Mesendoderm (in vitro differentiated cells): ENCODE data around the gene DNAJC15.

Experiments
- DNase-seq: peaks from one replicate; pipeline ENCODE4 v3.0.0; 2013
- H2AK5ac ChIP-seq: 2 replicates; pipeline ENCODE4 v1.6.1; 2013; ENCODE audit warnings: low read length, inconsistent platforms
- H2BK120ac ChIP-seq: 2 replicates; pipeline ENCODE4 v1.6.1; 2013; ENCODE audit warnings: low read depth, mild to moderate bottlenecking, low read length, moderate library complexity, mixed read lengths
- H2BK15ac ChIP-seq: replicated peaks from 2 replicates; pipeline ENCODE4 v1.6.1; 2013; ENCODE audit warnings: low read depth, mild to moderate bottlenecking, moderate library complexity
- H2BK5ac ChIP-seq: 2 replicates; pipeline ENCODE4 v1.6.1; 2013; ENCODE audit warnings: low read length, inconsistent platforms
- H3K18ac ChIP-seq: 2 replicates; pipeline ENCODE4 v1.6.1; 2013; ENCODE audit warnings: mild to moderate bottlenecking, low read length, mixed read lengths
- H3K23ac ChIP-seq: one replicate; pipeline ENCODE4 v1.6.1; 2013; ENCODE audit warnings: low read length
- H3K27ac ChIP-seq: 2 replicates; pipeline ENCODE4 v1.5.1; 2013; ENCODE audit warnings: low read depth, mild to moderate bottlenecking, inconsistent platforms, low read length, moderate library complexity
- H3K27me3 ChIP-seq: 2 replicates; pipeline ENCODE4 v1.6.1; 2013; ENCODE audit warnings: low read length, control low read depth, mild to moderate bottlenecking, inconsistent platforms; ENCODE audit not compliant: insufficient read depth, poor library complexity
- H3K36me3 ChIP-seq: 2 replicates; pipeline ENCODE4 v1.6.1; 2013; ENCODE audit warnings: low read length, inconsistent platforms; ENCODE audit not compliant: control insufficient read depth, insufficient read depth
- H3K4ac ChIP-seq: one replicate; pipeline ENCODE4 v1.6.1; 2013; ENCODE audit warnings: low read depth, mild to moderate bottlenecking, low read length, moderate library complexity
- H3K4me1 ChIP-seq: 2 replicates; pipeline ENCODE4 v1.6.1; 2013; ENCODE audit warnings: low read depth, low read length, inconsistent platforms; ENCODE audit not compliant: control insufficient read depth
- H3K4me2 ChIP-seq: 2 replicates; pipeline ENCODE4 v1.6.1; 2013; ENCODE audit warnings: low read length
- H3K4me3 ChIP-seq: 2 replicates; pipeline ENCODE4 v1.5.1; 2013; ENCODE audit warnings: mild to moderate bottlenecking, low read length
- H3K56ac ChIP-seq: one replicate; pipeline ENCODE4 v1.6.1; 2013; ENCODE audit warnings: low read length
- H3K79me1 ChIP-seq: 2 replicates; pipeline ENCODE4 v1.6.1; 2013; ENCODE audit warnings: low read length, inconsistent platforms
- H3K79me2 ChIP-seq: 2 replicates; pipeline ENCODE4 v1.6.1; 2013; ENCODE audit warnings: mild to moderate bottlenecking, low read length; ENCODE audit not compliant: control insufficient read depth, insufficient read depth
- H3K9ac ChIP-seq: 2 replicates; pipeline ENCODE4 v1.6.1; 2013; ENCODE audit warnings: low read length, inconsistent platforms
- H4K5ac ChIP-seq: one replicate; pipeline ENCODE4 v1.6.1; 2013; ENCODE audit warnings: low read length
- H4K8ac ChIP-seq: one replicate; pipeline ENCODE4 v1.6.1; 2013; ENCODE audit warnings: low read depth, mild to moderate bottlenecking, control low read depth, low read length, moderate library complexity
- WGBS: extraction: QIAGEN DNeasy Blood & Tissue Kit; methylation state at CpG from one replicate; pipeline ENCODE4 v1.1.7; 2013; ENCODE audit warnings: low lambda C conversion rate, missing lambda C conversion rate; ENCODE audit not compliant: insufficient coverage; ENCODE audit errors: extremely low coverage; 5-methylcytosine and 5-hydroxymethylcytosine counted together

Gene DNAJC15

GRCh38 chr13:43081866-43082265, 58.5 kb downstream of the DNAJC15 start:
- no peak for DNase-seq
- Histone ChIP-seq H2BK15ac (no peak overlapping the region), H3K23ac (no peak overlapping the region), H3K4me3 (no peak overlapping the region), H2AK5ac (no peak overlapping the region), H3K18ac (no peak overlapping the region), H3K36me3 (no peaks in the 10 kb centered on the region), H3K27me3 (no peaks in the 10 kb centered on the region), H3K79me2 (no peaks in the 10 kb centered on the region), H3K79me1 (no peaks in the 10 kb centered on the region), H3K56ac (no peak overlapping the region), H4K8ac (no peak overlapping the region), H3K9ac (no peak overlapping the region), H3K4me2 (no peak overlapping the region), H3K4me1 (peaks cover 6% of the 10 kb centered on the region), H2BK120ac (no peak overlapping the region), H4K5ac (no peak overlapping the region), H2BK5ac (no peak overlapping the region), H3K27ac (no peak overlapping the region), H3K4ac (no peak overlapping the region)
- no CpG with 5 or more reads among the region's 2 CpGs for WGBS

GRCh38 chr13:43083750-43084149, 60.4 kb downstream of the DNAJC15 start:
- no peaks in the 10 kb centered on the region for H3K27me3 ChIP-seq
- H3K79me1 ChIP-seq = no peaks in the 10 kb centered on the region
- H2BK15ac ChIP-seq = no peak overlapping the region
- no peak for DNase-seq
- H2AK5ac ChIP-seq = no peak overlapping the region
- H3K36me3 ChIP-seq = no peaks in the 10 kb centered on the region
- H3K4me1 ChIP-seq = no peaks in the 10 kb centered on the region
- H3K79me2 ChIP-seq = no peaks in the 10 kb centered on the region
- no peak overlapping the region for H2BK120ac ChIP-seq
- no peak overlapping the region for H3K4me2 ChIP-seq
- no peak overlapping the region for H4K5ac ChIP-seq
- no peak overlapping the region for H3K56ac ChIP-seq
- H2BK5ac ChIP-seq = no peak overlapping the region
- no peak overlapping the region for H3K27ac ChIP-seq
- no peak overlapping the region for H3K23ac ChIP-seq
- H3K18ac ChIP-seq = no peak overlapping the region
- H3K9ac ChIP-seq = no peak overlapping the region
- H3K4me3 ChIP-seq = no peak overlapping the region
- H3K4ac ChIP-seq = no peak overlapping the region
- H4K8ac ChIP-seq = no peak overlapping the region

GRCh38 chr13:43085545-43085944, 62.2 kb downstream of the DNAJC15 start:
- no peaks in the 10 kb centered on the region for H3K79me1 ChIP-seq
- WGBS = no CpG with 5 or more reads among the region's 1 CpG
- no peak overlapping the region for H2AK5ac ChIP-seq
- no peak overlapping the region for H4K8ac ChIP-seq
- no peak overlapping the region for H2BK120ac ChIP-seq
- no peak overlapping the region for H3K56ac ChIP-seq
- H3K36me3 ChIP-seq = no peaks in the 10 kb centered on the region
- no peak overlapping the region for H3K18ac ChIP-seq
- H3K27me3 ChIP-seq = no peaks in the 10 kb centered on the region
- H4K5ac ChIP-seq = no peak overlapping the region
- no peaks in the 10 kb centered on the region for H3K79me2 ChIP-seq
- H3K23ac ChIP-seq = no peak overlapping the region
- no peak overlapping the region for H3K4me3 ChIP-seq
- H3K4me1 ChIP-seq = no peaks in the 10 kb centered on the region
- no peak overlapping the region for H3K9ac ChIP-seq
- no peak overlapping the region for H2BK5ac ChIP-seq
- no peak overlapping the region for H2BK15ac ChIP-seq
- no peak overlapping the region for H3K4me2 ChIP-seq
- no peak overlapping the region for H3K27ac ChIP-seq
- no peak overlapping the region for H3K4ac ChIP-seq
- DNase-seq = no peak

- no peak overlapping the region for H2BK15ac ChIP-seq
- H3K4me1 ChIP-seq = no peaks in the 10 kb centered on the region
- H3K27me3 ChIP-seq = no peaks in the 10 kb centered on the region
- no peak overlapping the region for H3K4ac ChIP-seq
- H2AK5ac ChIP-seq = no peak overlapping the region
- no peak for DNase-seq
- no peak overlapping the region for H3K23ac ChIP-seq
- no peak overlapping the region for H2BK5ac ChIP-seq
- H4K8ac ChIP-seq = no peak overlapping the region
- H3K9ac ChIP-seq = no peak overlapping the region
- H3K27ac ChIP-seq = no peak overlapping the region
- H3K18ac ChIP-seq = no peak overlapping the region
- H2BK120ac ChIP-seq = no peak overlapping the region
- no peaks in the 10 kb centered on the region for H3K36me3 ChIP-seq
- H4K5ac ChIP-seq = no peak overlapping the region
- no peak overlapping the region for H3K56ac ChIP-seq
- H3K79me1 ChIP-seq = no peaks in the 10 kb centered on the region
- no peak overlapping the region for H3K4me3 ChIP-seq
- no peaks in the 10 kb centered on the region for H3K79me2 ChIP-seq
- no peak overlapping the region for H3K4me2 ChIP-seq
Observed at GRCh38 chr13:43086181-43086580, 62.8 kb downstream of the DNAJC15 start.

GRCh38 chr13:43088093-43088511, 64.7 kb downstream of the DNAJC15 start:
- H3K4ac ChIP-seq = no peak overlapping the region
- H3K4me1 ChIP-seq = no peaks in the 10 kb centered on the region
- WGBS = no CpG with 5 or more reads among the region's 4 CpGs
- no peak overlapping the region for H3K9ac ChIP-seq
- H3K4me2 ChIP-seq = no peak overlapping the region
- no peak overlapping the region for H2BK15ac ChIP-seq
- no peaks in the 10 kb centered on the region for H3K27me3 ChIP-seq
- no peak for DNase-seq
- no peak overlapping the region for H3K23ac ChIP-seq
- H3K18ac ChIP-seq = no peak overlapping the region
- no peaks in the 10 kb centered on the region for H3K79me2 ChIP-seq
- H2BK120ac ChIP-seq = no peak overlapping the region
- no peak overlapping the region for H3K4me3 ChIP-seq
- no peak overlapping the region for H2AK5ac ChIP-seq
- no peak overlapping the region for H4K5ac ChIP-seq
- no peak overlapping the region for H4K8ac ChIP-seq
- H3K56ac ChIP-seq = no peak overlapping the region
- no peaks in the 10 kb centered on the region for H3K79me1 ChIP-seq
- no peaks in the 10 kb centered on the region for H3K36me3 ChIP-seq
- H3K27ac ChIP-seq = no peak overlapping the region
- no peak overlapping the region for H2BK5ac ChIP-seq

GRCh38 chr13:43089912-43090498, 66.6 kb downstream of the DNAJC15 start:
- H3K27ac ChIP-seq = no peak overlapping the region
- H4K5ac ChIP-seq = no peak overlapping the region
- no peaks in the 10 kb centered on the region for H3K27me3 ChIP-seq
- no peak overlapping the region for H2BK15ac ChIP-seq
- no peak overlapping the region for H2AK5ac ChIP-seq
- H3K56ac ChIP-seq = no peak overlapping the region
- no peaks in the 10 kb centered on the region for H3K79me2 ChIP-seq
- WGBS = no CpG with 5 or more reads among the region's 1 CpG
- no peak overlapping the region for H2BK120ac ChIP-seq
- H3K4me3 ChIP-seq = no peak overlapping the region
- H3K4me1 ChIP-seq = no peaks in the 10 kb centered on the region
- no peak overlapping the region for H3K18ac ChIP-seq
- no peak overlapping the region for H3K23ac ChIP-seq
- no peak overlapping the region for H2BK5ac ChIP-seq
- no peak overlapping the region for H3K9ac ChIP-seq
- H3K79me1 ChIP-seq = no peaks in the 10 kb centered on the region
- H3K4me2 ChIP-seq = no peak overlapping the region
- DNase-seq = no peak
- no peak overlapping the region for H3K4ac ChIP-seq
- H4K8ac ChIP-seq = no peak overlapping the region
- no peaks in the 10 kb centered on the region for H3K36me3 ChIP-seq
